SK-N-SH (cell line): ENCODE results near the gene ATP2B2. TPM values are rescaled to one million over a fixed set of nuclear protein-coding genes. Genes with fewer than 3 reads are reported as not detected.

Source experiments
- CTCF ChIA-PET: fragments of 300-600, 350-600 bp; formaldehyde crosslinking; extraction: SDS; loops from one replicate; lab custom pipeline; 2021; lab: Yijun Ruan, JAX
- POLR2A ChIA-PET: fragments of 350-600 bp; sonication (Branson Sonifier 250); formaldehyde crosslinking; extraction: SDS; loops from one replicate; lab custom pipeline; 2020; ENCODE audit warnings: antibody characterized with exemption, inconsistent platforms; lab: Yijun Ruan, JAX
- DNase-seq: peaks from one replicate; pipeline ENCODE4 v3.0.0; 2012
- H2AFZ ChIP-seq: fragments of 200-600 bp; sonication (generic); 2 replicates; pipeline ENCODE4 v1.8.1; 2016; ENCODE audit warnings: antibody characterized with exemption, mild to moderate bottlenecking, low read depth
- H3F3A ChIP-seq: fragments of 200-600 bp; sonication (generic); replicated peaks from 2 replicates; pipeline ENCODE3; 2016; ENCODE audit warnings: antibody characterized with exemption, mild to moderate bottlenecking; ENCODE audit not compliant: insufficient read depth
- H3K27ac ChIP-seq, 2 experiments: fragments of 200-500 bp in 1 of 2; fragments of 200-600 bp in 1 of 2; sonication (Bioruptor generic) in 1 of 2; sonication (generic), shearing (Covaris generic) in 1 of 2; 2 replicates each; pipeline versions ENCODE4 v1.5.1 to v1.6.1; 2014 to 2016; ENCODE audit warnings: low read depth in 2 of 2, inconsistent platforms in 1 of 2, low read length in 1 of 2, mild to moderate bottlenecking in 1 of 2, mixed read lengths in 1 of 2
- H3K27me3 ChIP-seq: fragments of 200-600 bp; sonication (generic), shearing (Covaris generic); 2 replicates; pipeline ENCODE4 v1.6.1; 2016; ENCODE audit warnings: mixed run types; ENCODE audit not compliant: insufficient read depth
- H3K36me3 ChIP-seq, 2 experiments: fragments of 200-500 bp in 1 of 2; fragments of 200-600 bp in 1 of 2; sonication (Bioruptor generic) in 1 of 2; sonication (generic) in 1 of 2; replicated peaks in 1 of 2; 2 replicates each; pipeline versions ENCODE3 to v1.5.1; 2014 to 2016; ENCODE audit warnings: low read length in 1 of 2, mild to moderate bottlenecking in 1 of 2; ENCODE audit not compliant: insufficient read depth in 2 of 2, control insufficient read depth in 1 of 2
- H3K4me1 ChIP-seq, 2 experiments: fragments of 200-500 bp in 1 of 2; fragments of 200-600 bp in 1 of 2; sonication (Bioruptor generic) in 1 of 2; sonication (generic), shearing (Covaris generic) in 1 of 2; 2 replicates each; pipeline versions ENCODE4 v1.5.1 to v1.6.1; 2014 to 2016; ENCODE audit warnings: low read depth in 1 of 2, low read length in 1 of 2, mixed run types in 1 of 2; ENCODE audit not compliant: insufficient read depth in 2 of 2, control insufficient read depth in 1 of 2
- H3K4me2 ChIP-seq: fragments of 200-600 bp; sonication (generic), shearing (Covaris generic); 2 replicates; pipeline ENCODE4 v1.6.1; 2017; ENCODE audit warnings: mixed run types
- H3K4me3 ChIP-seq, 2 experiments: fragments of 200-500 bp in 1 of 2; fragments of 200-600 bp in 1 of 2; sonication (Bioruptor generic) in 1 of 2; sonication (generic), shearing (Covaris generic) in 1 of 2; 2 replicates each; pipeline versions ENCODE4 v1.5.1 to v1.8.1; 2014 to 2016; ENCODE audit warnings: low read depth in 2 of 2, inconsistent platforms in 1 of 2, low read length in 1 of 2, mild to moderate bottlenecking in 1 of 2, mixed read lengths in 1 of 2, moderate library complexity in 1 of 2
- H3K79me2 ChIP-seq: fragments of 200-600 bp; sonication (generic); 2 replicates; pipeline ENCODE4 v1.8.1; 2017; ENCODE audit warnings: mild to moderate bottlenecking; ENCODE audit not compliant: insufficient read depth
- H3K9ac ChIP-seq: fragments of 200-600 bp; sonication (generic); 2 replicates; pipeline ENCODE4 v1.6.1; 2017; ENCODE audit warnings: mixed run types
- H3K9me2 ChIP-seq: fragments of 200-600 bp; sonication (generic); 2 replicates; pipeline ENCODE4 v1.6.1; 2017; ENCODE audit warnings: mixed run types
- H3K9me3 ChIP-seq: fragments of 200-600 bp; sonication (generic); 2 replicates; pipeline ENCODE4 v1.6.1; 2017; ENCODE audit warnings: mixed run types, mild to moderate bottlenecking, moderate library complexity
- H4K20me1 ChIP-seq: fragments of 200-600 bp; sonication (generic); 2 replicates; pipeline ENCODE4 v1.6.1; 2017; ENCODE audit warnings: mild to moderate bottlenecking, mixed run types; ENCODE audit not compliant: insufficient read depth
- ELF1 ChIP-seq: IDR thresholded peaks from 2 replicates; pipeline ENCODE4 v1.4.0; 2012
- GABPA ChIP-seq: IDR thresholded peaks from 2 replicates; pipeline ENCODE4 v1.4.0; 2012; ENCODE audit warnings: low read depth, mild to moderate bottlenecking
- GATA2 ChIP-seq: sonication (generic); formaldehyde crosslinking; IDR thresholded peaks from 2 replicates; pipeline ENCODE4 v1.5.0; 2020; ENCODE audit warnings: mild to moderate bottlenecking, missing genetic modification reagents
- MXI1 ChIP-seq: IDR thresholded peaks from 2 replicates; pipeline ENCODE4 v1.6.1; 2012; ENCODE audit warnings: mild to moderate bottlenecking, low read depth, low read length, improper control_type of control experiment
- NFIC ChIP-seq: IDR thresholded peaks from 2 replicates; pipeline ENCODE4 v1.4.0; 2012; ENCODE audit warnings: borderline replicate concordance
- PBX3 ChIP-seq: IDR thresholded peaks from 2 replicates; pipeline ENCODE4; 2012
- RAD21 ChIP-seq: IDR thresholded peaks from 2 replicates; pipeline ENCODE4 v1.6.1; 2012; ENCODE audit warnings: mild to moderate bottlenecking, low read length
- RXRA ChIP-seq: IDR thresholded peaks from 2 replicates; pipeline ENCODE4 v1.4.0; 2012; ENCODE audit warnings: low read depth, mild to moderate bottlenecking, borderline replicate concordance
- SIN3A ChIP-seq: IDR thresholded peaks from 2 replicates; pipeline ENCODE4 v1.6.1; 2012; ENCODE audit warnings: low read depth, mild to moderate bottlenecking, low read length, moderate library complexity, borderline replicate concordance
- YY1 ChIP-seq: IDR thresholded peaks from 2 replicates; pipeline ENCODE4 v1.4.0; 2012; ENCODE audit warnings: low read depth, mild to moderate bottlenecking
- WGBS: methylation state at CpG from one replicate; pipeline ENCODE4 v1.1.6; 2017; ENCODE audit warnings: low lambda C conversion rate; 5-methylcytosine and 5-hydroxymethylcytosine counted together
- polyA plus RNA-seq, 3 experiments: library from polyadenylated mRNA; depleted of rRNA; stranded (reverse); fragments of >200 nt; gene quantifications; 2 replicates each; pipeline ENCODE4 v1.2.3, GENCODE V29; 2012
- TF ChIP-seq, protein P1 (sequence below): IDR thresholded peaks from 2 replicates; pipeline ENCODE4 v1.4.0; 2012; ENCODE audit warnings: low read depth, borderline replicate concordance
- TF ChIP-seq, protein P2 (sequence below): fragments of 150-350 bp; IDR thresholded peaks from 2 replicates; pipeline ENCODE4 v1.6.1; 2017; ENCODE audit warnings: antibody characterized with exemption, low read length, low read depth, borderline replicate concordance
- TF ChIP-seq, protein P3 (sequence below): IDR thresholded peaks from 2 replicates; pipeline ENCODE4 v1.4.0; 2012; ENCODE audit warnings: low read depth, borderline replicate concordance

ATP2B2 gene
- polyA plus RNA-seq, 1 of the 3 experiments (the other 2 are of a cell fraction): 0.15 TPM

DNA sequence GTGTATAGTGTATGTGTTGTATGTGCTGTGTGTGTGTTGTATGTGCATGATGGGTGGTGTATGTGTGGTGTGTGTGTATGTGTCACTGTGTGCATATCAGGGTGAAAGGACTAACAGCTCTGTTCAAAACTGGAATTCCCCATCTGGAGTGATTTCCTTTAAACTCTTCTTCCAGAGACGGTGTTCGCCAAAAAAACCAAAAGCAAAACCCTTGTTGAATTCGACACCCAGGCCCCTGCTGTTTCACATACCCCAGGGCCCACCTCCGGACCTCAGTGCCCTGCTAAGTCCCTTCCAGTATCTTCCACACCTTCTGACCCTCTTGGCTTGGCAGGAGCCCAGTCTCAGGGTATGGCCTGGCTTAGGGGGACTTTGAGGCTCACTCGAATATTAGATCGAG lies 139.6 kb downstream of the ATP2B2 start:
- no peak overlapping the region for H3K4me3 ChIP-seq
- H3F3A ChIP-seq: peaks cover 12% of the 10 kb centered on the region
- DNase-seq: no peak
- peaks cover 0 to 11% of the 10 kb centered on the region in 2 experiments; a peak in 2 of 4 replicates for H3K4me1 ChIP-seq
- no peak overlapping the region for H2AFZ ChIP-seq
- WGBS: 69% methylated on average over 6 of the region's 6 CpGs
- H3K9me3 ChIP-seq: no peaks in the 10 kb centered on the region
- no peak overlapping the region for H3K4me2 ChIP-seq
- H3K9me2 ChIP-seq: no peaks in the 10 kb centered on the region
- no peaks in the 10 kb centered on the region for H3K79me2 ChIP-seq
- TF ChIP-seq NFIC: no peak
- TF ChIP-seq, protein P1, sequence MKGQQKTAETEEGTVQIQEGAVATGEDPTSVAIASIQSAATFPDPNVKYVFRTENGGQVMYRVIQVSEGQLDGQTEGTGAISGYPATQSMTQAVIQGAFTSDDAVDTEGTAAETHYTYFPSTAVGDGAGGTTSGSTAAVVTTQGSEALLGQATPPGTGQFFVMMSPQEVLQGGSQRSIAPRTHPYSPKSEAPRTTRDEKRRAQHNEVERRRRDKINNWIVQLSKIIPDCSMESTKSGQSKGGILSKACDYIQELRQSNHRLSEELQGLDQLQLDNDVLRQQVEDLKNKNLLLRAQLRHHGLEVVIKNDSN: no peak
- TF ChIP-seq, protein P2, sequence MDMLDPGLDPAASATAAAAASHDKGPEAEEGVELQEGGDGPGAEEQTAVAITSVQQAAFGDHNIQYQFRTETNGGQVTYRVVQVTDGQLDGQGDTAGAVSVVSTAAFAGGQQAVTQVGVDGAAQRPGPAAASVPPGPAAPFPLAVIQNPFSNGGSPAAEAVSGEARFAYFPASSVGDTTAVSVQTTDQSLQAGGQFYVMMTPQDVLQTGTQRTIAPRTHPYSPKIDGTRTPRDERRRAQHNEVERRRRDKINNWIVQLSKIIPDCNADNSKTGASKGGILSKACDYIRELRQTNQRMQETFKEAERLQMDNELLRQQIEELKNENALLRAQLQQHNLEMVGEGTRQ: no peak
- TF ChIP-seq, protein P3, sequence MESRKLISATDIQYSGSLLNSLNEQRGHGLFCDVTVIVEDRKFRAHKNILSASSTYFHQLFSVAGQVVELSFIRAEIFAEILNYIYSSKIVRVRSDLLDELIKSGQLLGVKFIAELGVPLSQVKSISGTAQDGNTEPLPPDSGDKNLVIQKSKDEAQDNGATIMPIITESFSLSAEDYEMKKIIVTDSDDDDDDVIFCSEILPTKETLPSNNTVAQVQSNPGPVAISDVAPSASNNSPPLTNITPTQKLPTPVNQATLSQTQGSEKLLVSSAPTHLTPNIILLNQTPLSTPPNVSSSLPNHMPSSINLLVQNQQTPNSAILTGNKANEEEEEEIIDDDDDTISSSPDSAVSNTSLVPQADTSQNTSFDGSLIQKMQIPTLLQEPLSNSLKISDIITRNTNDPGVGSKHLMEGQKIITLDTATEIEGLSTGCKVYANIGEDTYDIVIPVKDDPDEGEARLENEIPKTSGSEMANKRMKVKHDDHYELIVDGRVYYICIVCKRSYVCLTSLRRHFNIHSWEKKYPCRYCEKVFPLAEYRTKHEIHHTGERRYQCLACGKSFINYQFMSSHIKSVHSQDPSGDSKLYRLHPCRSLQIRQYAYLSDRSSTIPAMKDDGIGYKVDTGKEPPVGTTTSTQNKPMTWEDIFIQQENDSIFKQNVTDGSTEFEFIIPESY: no peak
- TF ChIP-seq YY1: no peak
- no peak for TF ChIP-seq RAD21
- no peak for TF ChIP-seq GABPA
- no peak for TF ChIP-seq PBX3
- TF ChIP-seq GATA2 (CRISPR knock-in tag): no peak
- H3K36me3 ChIP-seq: no peaks in the 10 kb centered on the region
- POLR2A ChIA-PET: no interaction called here
- peaks cover 3% of the 10 kb centered on the region for H3K27me3 ChIP-seq
- H3K27ac ChIP-seq: no peak overlapping the region
- CTCF ChIA-PET: no interaction called here
- no peak overlapping the region for H3K9ac ChIP-seq
- no peaks in the 10 kb centered on the region for H4K20me1 ChIP-seq

DNA sequence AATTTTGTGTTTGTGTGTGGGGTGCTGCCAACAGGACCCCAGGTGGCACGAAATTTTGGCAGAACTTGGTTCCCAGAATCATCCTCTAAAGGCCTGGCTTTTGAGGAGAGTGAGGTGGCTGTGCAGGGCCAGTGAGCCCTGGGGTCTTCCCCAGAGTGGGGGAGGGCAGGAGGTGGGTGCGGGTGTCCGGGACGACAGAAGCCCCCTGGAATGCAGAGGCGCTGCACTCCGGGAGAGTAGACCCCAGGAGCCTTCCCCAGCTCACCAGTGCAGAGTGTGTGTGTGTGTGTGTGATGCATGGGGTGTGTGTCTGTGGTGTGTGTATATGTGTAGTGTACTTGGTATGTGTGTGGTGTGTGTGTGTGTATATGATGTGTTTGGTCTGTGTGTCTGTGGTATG lies 140.1 kb downstream of the ATP2B2 start:
- TF ChIP-seq GABPA (no peak), SIN3A (no peak), MXI1 (no peak), RXRA (no peak), ELF1 (no peak)
- peaks cover 12% of the 10 kb centered on the region for H3F3A ChIP-seq
- H3K36me3 ChIP-seq: no peaks in the 10 kb centered on the region
- POLR2A ChIA-PET: no interaction called here
- H3K27me3 ChIP-seq: peaks cover 5% of the 10 kb centered on the region
- H3K4me1 ChIP-seq: peaks cover 0 to 7% of the 10 kb centered on the region in 2 experiments; a peak in 2 of 4 replicates
- no peak for DNase-seq
- H3K79me2 ChIP-seq: no peaks in the 10 kb centered on the region
- 63% methylated on average over 2 of the region's 6 CpGs for WGBS
- no peak overlapping the region for H3K9ac ChIP-seq
- no peak overlapping the region for H2AFZ ChIP-seq
- no peaks in the 10 kb centered on the region for H3K9me2 ChIP-seq
- no peak overlapping the region for H3K27ac ChIP-seq
- no peaks in the 10 kb centered on the region for H4K20me1 ChIP-seq
- H3K4me2 ChIP-seq: no peak overlapping the region
- H3K4me3 ChIP-seq: no peak overlapping the region
- CTCF ChIA-PET: no interaction called here
- no peaks in the 10 kb centered on the region for H3K9me3 ChIP-seq
